Left ventricle myocardium inferior (tissue), 1 donor: ENCODE data around the gene TES. TPM values are rescaled to one million over a fixed set of nuclear protein-coding genes. Genes with fewer than 3 reads are reported as not detected.

Experiments
- DNase-seq: peaks from one replicate; pipeline ENCODE4 v3.0.0-alpha.2; 2020
- H3K27ac ChIP-seq: fragments of 200-600 bp; replicated peaks from 2 replicates; pipeline ENCODE4 v1.8.0; 2021
- H3K27me3 ChIP-seq: fragments of 200-600 bp; 2 replicates; pipeline ENCODE4 v1.8.0; 2021; ENCODE audit warnings: low read depth
- H3K36me3 ChIP-seq: fragments of 200-600 bp; 2 replicates; pipeline ENCODE4 v1.8.0; 2021
- H3K4me1 ChIP-seq: fragments of 200-600 bp; 2 replicates; pipeline ENCODE4 v1.8.0; 2021
- H3K4me3 ChIP-seq: fragments of 200-600 bp; 2 replicates; pipeline ENCODE4 v1.8.0; 2021; ENCODE audit warnings: mild to moderate bottlenecking, moderate library complexity
- H3K9me3 ChIP-seq: fragments of 200-600 bp; replicated peaks from 2 replicates; pipeline ENCODE4 v1.8.0; 2021
- intact Hi-C: fragments of 100-400 bp; cut with micrococcal nuclease; formaldehyde crosslinking; loops from one replicate; pipeline ENCODE4 v1.11.0; 2022
- total RNA-seq: library from RNA; stranded (reverse); fragmentation: NEBNext Ultra II Directional; extraction: Animal tissue kit (Norgen Biotek cat#: 25700); gene quantifications from one replicate; pipeline ENCODE4 v1.2.1, GENCODE V29; 2021
- TF ChIP-seq, protein P1 (sequence below): fragments of 200-600 bp; IDR thresholded peaks from 2 replicates; pipeline ENCODE4 v1.8.0; 2021; ENCODE audit warnings: antibody characterized with exemption, mild to moderate bottlenecking, borderline replicate concordance
- donor health status: DM: no; HTN: yes; CAD: no; lungs with severe emphysema.

The TES gene
- total RNA-seq, 1 donor from 2014 or later, result 13.9 TPM

GRCh38 chr7:116216956-116217571 is 6.7 kb downstream of the TES start:
- peaks cover 69% of the 10 kb centered on the region for H3K4me1 ChIP-seq
- intact Hi-C loops, result no loop called here
- TF ChIP-seq, protein P1, sequence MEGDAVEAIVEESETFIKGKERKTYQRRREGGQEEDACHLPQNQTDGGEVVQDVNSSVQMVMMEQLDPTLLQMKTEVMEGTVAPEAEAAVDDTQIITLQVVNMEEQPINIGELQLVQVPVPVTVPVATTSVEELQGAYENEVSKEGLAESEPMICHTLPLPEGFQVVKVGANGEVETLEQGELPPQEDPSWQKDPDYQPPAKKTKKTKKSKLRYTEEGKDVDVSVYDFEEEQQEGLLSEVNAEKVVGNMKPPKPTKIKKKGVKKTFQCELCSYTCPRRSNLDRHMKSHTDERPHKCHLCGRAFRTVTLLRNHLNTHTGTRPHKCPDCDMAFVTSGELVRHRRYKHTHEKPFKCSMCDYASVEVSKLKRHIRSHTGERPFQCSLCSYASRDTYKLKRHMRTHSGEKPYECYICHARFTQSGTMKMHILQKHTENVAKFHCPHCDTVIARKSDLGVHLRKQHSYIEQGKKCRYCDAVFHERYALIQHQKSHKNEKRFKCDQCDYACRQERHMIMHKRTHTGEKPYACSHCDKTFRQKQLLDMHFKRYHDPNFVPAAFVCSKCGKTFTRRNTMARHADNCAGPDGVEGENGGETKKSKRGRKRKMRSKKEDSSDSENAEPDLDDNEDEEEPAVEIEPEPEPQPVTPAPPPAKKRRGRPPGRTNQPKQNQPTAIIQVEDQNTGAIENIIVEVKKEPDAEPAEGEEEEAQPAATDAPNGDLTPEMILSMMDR, result no peak
- no peaks in the 10 kb centered on the region for H3K36me3 ChIP-seq
- no peak overlapping the region for H3K4me3 ChIP-seq
- no peak for DNase-seq
- no peaks in the 10 kb centered on the region for H3K27me3 ChIP-seq
- no peaks in the 10 kb centered on the region for H3K9me3 ChIP-seq
- H3K27ac ChIP-seq, result no peak overlapping the region

DNA sequence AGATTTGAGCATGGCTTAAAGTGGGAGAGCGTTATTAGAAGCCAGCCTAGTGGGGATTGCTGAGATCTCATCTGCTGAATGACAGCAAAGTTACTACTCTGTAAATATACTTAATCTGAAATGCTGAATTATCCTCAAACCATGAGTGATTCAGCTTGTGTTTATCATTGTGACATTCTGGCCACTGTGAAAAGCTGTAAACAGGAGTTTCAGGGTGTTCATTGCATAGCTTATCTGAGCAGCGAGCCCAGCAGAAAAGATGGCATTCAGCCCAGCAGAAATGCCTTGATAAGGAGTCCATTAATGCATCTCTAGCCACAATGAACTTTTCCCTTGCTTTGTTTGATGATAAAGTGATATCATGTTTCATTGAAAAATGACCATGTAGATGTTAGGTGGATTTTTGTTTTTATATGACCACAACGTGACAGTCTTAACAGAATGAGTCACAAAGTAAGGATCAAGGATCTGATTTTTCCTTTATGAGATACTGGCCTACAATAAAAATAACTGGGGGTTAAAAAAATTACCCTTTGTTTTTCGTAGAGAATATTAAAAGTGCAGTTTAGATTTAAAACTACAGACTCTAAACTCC is 7.8 kb downstream of the TES start:
- H3K27ac ChIP-seq, result peak overlapping the region; percentile 21
- H3K4me3 ChIP-seq, result no peak overlapping the region
- no peaks in the 10 kb centered on the region for H3K27me3 ChIP-seq
- TF ChIP-seq, protein P1, result no peak
- intact Hi-C loops, result no loop called here
- H3K4me1 ChIP-seq, result peaks cover 58% of the 10 kb centered on the region
- no peaks in the 10 kb centered on the region for H3K36me3 ChIP-seq
- no peak for DNase-seq
- H3K9me3 ChIP-seq, result no peaks in the 10 kb centered on the region

- H3K9me3 ChIP-seq, result no peaks in the 10 kb centered on the region
- H3K4me3 ChIP-seq, result no peak overlapping the region
- TF ChIP-seq, protein P1, result no peak
- no peaks in the 10 kb centered on the region for H3K27me3 ChIP-seq
- H3K4me1 ChIP-seq, result peaks cover 52% of the 10 kb centered on the region
- no peak overlapping the region for H3K27ac ChIP-seq
- intact Hi-C loops, result no loop called here
- no peaks in the 10 kb centered on the region for H3K36me3 ChIP-seq
- no peak for DNase-seq
These were observed 8.4 kb downstream of the TES start for GRCh38 chr7:116218747-116219146.

DNA sequence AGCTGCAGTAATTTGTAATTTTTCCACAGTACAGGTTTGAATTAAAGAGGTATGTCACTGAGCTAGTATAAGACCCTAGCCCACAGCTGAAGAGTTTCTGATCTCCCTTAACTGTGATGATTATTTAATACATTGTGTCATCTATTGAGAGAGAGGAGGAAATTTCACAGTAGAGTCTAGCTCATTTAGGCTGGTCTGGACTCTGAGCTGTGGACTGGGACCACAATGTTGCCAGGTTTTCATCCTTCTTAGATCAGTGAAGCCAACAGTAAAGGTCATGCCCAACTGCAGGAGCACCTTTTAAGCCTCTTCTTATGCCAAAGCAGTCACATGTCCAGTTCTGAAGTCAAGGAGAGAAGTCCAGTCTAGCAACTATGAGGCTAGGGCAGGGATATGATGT is 8.9 kb downstream of the TES start:
- intact Hi-C loops, result no loop called here
- DNase-seq, result no peak
- Histone ChIP-seq H3K27me3 (no peaks in the 10 kb centered on the region), H3K4me1 (peaks cover 47% of the 10 kb centered on the region), H3K4me3 (no peak overlapping the region), H3K36me3 (no peaks in the 10 kb centered on the region), H3K27ac (no peak overlapping the region), H3K9me3 (no peaks in the 10 kb centered on the region)
- TF ChIP-seq, protein P1, result no peak

- no peak overlapping the region for H3K27ac ChIP-seq
These were observed 9.5 kb downstream of the TES start for GRCh38 chr7:116219834-116220233.

More at GRCh38 chr7:116219834-116220233, 9.5 kb downstream of the TES start:
- peaks cover 41% of the 10 kb centered on the region for H3K4me1 ChIP-seq
- H3K4me3 ChIP-seq, result no peak overlapping the region
- TF ChIP-seq, protein P1, result no peak
- H3K27me3 ChIP-seq, result no peaks in the 10 kb centered on the region
- H3K9me3 ChIP-seq, result no peaks in the 10 kb centered on the region
- DNase-seq, result no peak
- intact Hi-C loops, result no loop called here
- no peaks in the 10 kb centered on the region for H3K36me3 ChIP-seq
